ENCODE results near the gene ACSM6.

Gene ACSM6

GRCh38 chr10:95247200-95247880 lies 53.3 kb downstream of the ACSM6 start:
- DNase-seq, result no peak

GRCh38 chr10:95247881-95248583 lies 54.0 kb downstream of the ACSM6 start:
- DNase-seq, result no peak

GRCh38 chr10:95248989-95249388 lies 55.0 kb downstream of the ACSM6 start:
- no peak for DNase-seq

- DNase-seq, result no peak
These were observed 55.4 kb downstream of the ACSM6 start for GRCh38 chr10:95249467-95249866.

GRCh38 chr10:95250856-95251255 lies 56.8 kb downstream of the ACSM6 start:
- no peak for DNase-seq

- peak; percentile 80 for DNase-seq
These were observed 59.0 kb downstream of the ACSM6 start for GRCh38 chr10:95253007-95253406.

GRCh38 chr10:95253686-95254085 lies 59.6 kb downstream of the ACSM6 start:
- DNase-seq, result no peak

GRCh38 chr10:95254629-95255028 lies 60.6 kb downstream of the ACSM6 start:
- no peak for DNase-seq

- no peak for DNase-seq
These were observed 62.2 kb downstream of the ACSM6 start for GRCh38 chr10:95256268-95256667.

- DNase-seq, result no peak
These were observed 63.8 kb downstream of the ACSM6 start for GRCh38 chr10:95257849-95258248.

GRCh38 chr10:95260397-95260881 lies 66.4 kb downstream of the ACSM6 start:
- DNase-seq, result peak; percentile 76

GRCh38 chr10:95260909-95261552 lies 67.0 kb downstream of the ACSM6 start:
- DNase-seq, result no peak

- no peak for DNase-seq
These were observed 67.9 kb downstream of the ACSM6 start for GRCh38 chr10:95261926-95262325.

- DNase-seq, result no peak
These were observed 68.9 kb downstream of the ACSM6 start for GRCh38 chr10:95262763-95263518.

- no peak for DNase-seq
These were observed 69.8 kb downstream of the ACSM6 start for GRCh38 chr10:95263864-95264226.

GRCh38 chr10:95264227-95265051 lies 70.4 kb downstream of the ACSM6 start:
- DNase-seq, result no peak

GRCh38 chr10:95265572-95265971 lies 71.5 kb downstream of the ACSM6 start:
- DNase-seq, result no peak

- peak; percentile 98 for DNase-seq
These were observed 72.6 kb downstream of the ACSM6 start for GRCh38 chr10:95266674-95267095.

GRCh38 chr10:95267251-95267650 lies 73.2 kb downstream of the ACSM6 start:
- peak; percentile 49 for DNase-seq

- no peak for DNase-seq
These were observed 74.4 kb downstream of the ACSM6 start for GRCh38 chr10:95268438-95268837.

- DNase-seq, result no peak
These were observed 79.6 kb downstream of the ACSM6 start for GRCh38 chr10:95273393-95274312.
